GM12878 (cell line): Measurements from ENCODE around the gene MYL3. TPM values are rescaled to one million over a fixed set of nuclear protein-coding genes. Genes with fewer than 3 reads are reported as not detected.

Source experiments
- ATF2 ChIP-seq: IDR thresholded peaks from 2 replicates; pipeline ENCODE4 v1.6.1; 2012; ENCODE audit warnings: low read length, inconsistent platforms
- BHLHE40 ChIP-seq, 2 experiments: fragments of 450-650 bp in 1 of 2; IDR thresholded peaks; 2 replicates each; pipeline ENCODE4 v1.6.1; 2011 to 2017; ENCODE audit warnings: low read depth in 2 of 2, borderline replicate concordance in 1 of 2, improper control_type of control experiment in 1 of 2, low read length in 1 of 2, mild to moderate bottlenecking in 1 of 2
- BRCA1 ChIP-seq: IDR thresholded peaks from 2 replicates; pipeline ENCODE4 v1.6.1; 2011; ENCODE audit warnings: low read depth, low read length, improper control_type of control experiment
- CBX3 ChIP-seq: fragments of 200-600 bp; sonication (generic); IDR thresholded peaks from 2 replicates; pipeline ENCODE4 v1.6.1; 2016; ENCODE audit warnings: low read depth, borderline replicate concordance
- ETV6 ChIP-seq, 2 experiments: fragments of 450-650 bp in 1 of 2; IDR thresholded peaks in 1 of 2; conservative IDR thresholded peaks in 1 of 2; 2 replicates each; pipeline ENCODE4 v1.6.1; 2014; ENCODE audit warnings: antibody characterized with exemption in 1 of 2, borderline replicate concordance in 1 of 2, low read depth in 1 of 2, mild to moderate bottlenecking in 1 of 2, moderate library complexity in 1 of 2
- FOXM1 ChIP-seq: IDR thresholded peaks from 2 replicates; pipeline ENCODE4 v1.6.1; 2012; ENCODE audit warnings: low read depth, mild to moderate bottlenecking, inconsistent platforms, low read length, moderate library complexity
- HDAC6 ChIP-seq: fragments of 200-600 bp; sonication (generic); IDR thresholded peaks from one replicate; pipeline ENCODE4 v1.8.0; 2017; ENCODE audit warnings: antibody characterized with exemption; ENCODE audit not compliant: unreplicated experiment
- MEF2B ChIP-seq: fragments of 450-650 bp; IDR thresholded peaks from 2 replicates; pipeline ENCODE4 v1.6.1; 2018; ENCODE audit warnings: mild to moderate bottlenecking, moderate library complexity; ENCODE audit not compliant: partially characterized antibody, poor library complexity, severe bottlenecking
- MTA2 ChIP-seq: fragments of 450-650 bp; IDR thresholded peaks from 2 replicates; pipeline ENCODE4 v1.6.1; 2016; ENCODE audit warnings: low read depth, mild to moderate bottlenecking, moderate library complexity
- MYB ChIP-seq: fragments of 150-350 bp; IDR thresholded peaks from 2 replicates; pipeline ENCODE4 v1.6.1; 2014; ENCODE audit warnings: mild to moderate bottlenecking, low read depth, low read length, borderline replicate concordance
- NBN ChIP-seq: fragments of 450-650 bp; IDR thresholded peaks from 2 replicates; pipeline ENCODE4 v1.6.1; 2016
- NR2F1 ChIP-seq: fragments of 450-650 bp; conservative IDR thresholded peaks from 2 replicates; pipeline ENCODE4 v1.6.1; 2017; ENCODE audit warnings: mild to moderate bottlenecking
- PAX8 ChIP-seq: fragments of 450-650 bp; IDR thresholded peaks from 2 replicates; pipeline ENCODE4 v1.6.1; 2017; ENCODE audit warnings: mild to moderate bottlenecking, moderate library complexity
- PBX3 ChIP-seq: IDR thresholded peaks from 2 replicates; pipeline ENCODE4 v1.6.1; 2011; ENCODE audit warnings: mild to moderate bottlenecking, low read depth, low read length, moderate library complexity; ENCODE audit not compliant: insufficient replicate concordance
- SRF ChIP-seq, 2 experiments: IDR thresholded peaks; 2 replicates each; pipeline ENCODE4 v1.6.1; 2011; ENCODE audit warnings: low read depth in 2 of 2, low read length in 2 of 2, mild to moderate bottlenecking in 1 of 2, moderate library complexity in 1 of 2
- ZNF24 ChIP-seq: fragments of 450-650 bp; IDR thresholded peaks from 2 replicates; pipeline ENCODE4 v1.6.1; 2017; ENCODE audit warnings: antibody characterized with exemption, mild to moderate bottlenecking
- ZNF384 ChIP-seq: IDR thresholded peaks from 2 replicates; pipeline ENCODE4 v1.6.1; 2012; ENCODE audit warnings: low read depth, mild to moderate bottlenecking, low read length, improper control_type of control experiment, borderline replicate concordance
- polyA plus RNA-seq, 11 experiments: library from polyadenylated mRNA; depleted of rRNA in 4 of 11; unstranded in 6 of 11; stranded (reverse) in 5 of 11; fragments of >200 nt; fragmentation: Nextera tagmentation in 4 of 11; fragmentation: Illumina TruSeq in 1 of 11; extraction: Ambion mirVana in 4 of 11; extraction: Trizol in 1 of 11; gene quantifications; 1 replicate in 1 of 11; 2 replicates in 10 of 11; pipeline versions ENCODE4 v1.2.1 to v1.2.3, GENCODE V29; 2011 to 2016; ENCODE audit warnings: inconsistent platforms in 2 of 11, missing spikeins in 2 of 11, low read depth in 1 of 11
- total RNA-seq, 4 experiments: library from RNA; depleted of rRNA in 3 of 4; stranded (reverse); fragments of >200 nt in 3 of 4; fragmentation: Illumina TruSeq in 1 of 4; extraction: Trizol in 1 of 4; gene quantifications; 2 replicates each; pipeline versions ENCODE4 v1.2.1 to v1.2.3, GENCODE V29; 2013 to 2021
- TF ChIP-seq, protein P1 (sequence below): fragments of 450-650 bp; IDR thresholded peaks from 2 replicates; pipeline ENCODE4 v1.6.1; 2018; ENCODE audit warnings: mild to moderate bottlenecking, low read depth, moderate library complexity; ENCODE audit not compliant: partially characterized antibody
- TF ChIP-seq, protein P2 (sequence below): fragments of 450-650 bp; IDR thresholded peaks from 2 replicates; pipeline ENCODE4 v1.6.1; 2017; ENCODE audit warnings: low read depth, mild to moderate bottlenecking, moderate library complexity
- TF ChIP-seq, protein P3 (sequence below): IDR thresholded peaks from 2 replicates; pipeline ENCODE4 v1.6.1; 2012; ENCODE audit warnings: mild to moderate bottlenecking, low read depth, low read length

Gene MYL3
- total and polyA plus RNA-seq, 10 of the 15 experiments (the other 5 are each of a cell fraction or from before 2014, with no cell fraction given), result 0.40 TPM; not detected in 9

GRCh38 chr3:46895204-46895660 lies 32.0 kb upstream of the MYL3 start (continued):
- TF ChIP-seq NR2F1 (no peak), PBX3 (no peak), MYB (no peak), HDAC6 (no peak), PAX8 (no peak), MEF2B (no peak), ETV6 (conservative IDR thresholded peaks at IDR 0.05 in 1 of 2, IDR thresholded peaks at IDR 0.05 in 1 of 2; ENCODE audit: borderline replicate concordance in 1 of 2, low read depth in 1 of 2) (no peak), BHLHE40 (IDR thresholded peaks at IDR 0.05; ENCODE audit: borderline replicate concordance in 1 of 2, low read depth in 2 of 2, low read length in 1 of 2) (0 out of 4 replicates have a peak, but pooled peaks of 1 of the 2 experiments have one; percentile 13), BRCA1 (no peak), FOXM1 (no peak), NBN (peak; percentile 51; the same call in 1 of the 2 replicates), ATF2 (no peak), MTA2 (no peak), ZNF384 (no peak), SRF (IDR thresholded peaks at IDR 0.05; ENCODE audit: low read depth in 2 of 2, low read length in 2 of 2) (no peak), ZNF24 (no peak), CBX3 (no peak)
- TF ChIP-seq, protein P1, sequence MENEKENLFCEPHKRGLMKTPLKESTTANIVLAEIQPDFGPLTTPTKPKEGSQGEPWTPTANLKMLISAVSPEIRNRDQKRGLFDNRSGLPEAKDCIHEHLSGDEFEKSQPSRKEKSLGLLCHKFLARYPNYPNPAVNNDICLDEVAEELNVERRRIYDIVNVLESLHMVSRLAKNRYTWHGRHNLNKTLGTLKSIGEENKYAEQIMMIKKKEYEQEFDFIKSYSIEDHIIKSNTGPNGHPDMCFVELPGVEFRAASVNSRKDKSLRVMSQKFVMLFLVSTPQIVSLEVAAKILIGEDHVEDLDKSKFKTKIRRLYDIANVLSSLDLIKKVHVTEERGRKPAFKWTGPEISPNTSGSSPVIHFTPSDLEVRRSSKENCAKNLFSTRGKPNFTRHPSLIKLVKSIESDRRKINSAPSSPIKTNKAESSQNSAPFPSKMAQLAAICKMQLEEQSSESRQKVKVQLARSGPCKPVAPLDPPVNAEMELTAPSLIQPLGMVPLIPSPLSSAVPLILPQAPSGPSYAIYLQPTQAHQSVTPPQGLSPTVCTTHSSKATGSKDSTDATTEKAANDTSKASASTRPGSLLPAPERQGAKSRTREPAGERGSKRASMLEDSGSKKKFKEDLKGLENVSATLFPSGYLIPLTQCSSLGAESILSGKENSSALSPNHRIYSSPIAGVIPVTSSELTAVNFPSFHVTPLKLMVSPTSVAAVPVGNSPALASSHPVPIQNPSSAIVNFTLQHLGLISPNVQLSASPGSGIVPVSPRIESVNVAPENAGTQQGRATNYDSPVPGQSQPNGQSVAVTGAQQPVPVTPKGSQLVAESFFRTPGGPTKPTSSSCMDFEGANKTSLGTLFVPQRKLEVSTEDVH, result no peak
- TF ChIP-seq, protein P2, sequence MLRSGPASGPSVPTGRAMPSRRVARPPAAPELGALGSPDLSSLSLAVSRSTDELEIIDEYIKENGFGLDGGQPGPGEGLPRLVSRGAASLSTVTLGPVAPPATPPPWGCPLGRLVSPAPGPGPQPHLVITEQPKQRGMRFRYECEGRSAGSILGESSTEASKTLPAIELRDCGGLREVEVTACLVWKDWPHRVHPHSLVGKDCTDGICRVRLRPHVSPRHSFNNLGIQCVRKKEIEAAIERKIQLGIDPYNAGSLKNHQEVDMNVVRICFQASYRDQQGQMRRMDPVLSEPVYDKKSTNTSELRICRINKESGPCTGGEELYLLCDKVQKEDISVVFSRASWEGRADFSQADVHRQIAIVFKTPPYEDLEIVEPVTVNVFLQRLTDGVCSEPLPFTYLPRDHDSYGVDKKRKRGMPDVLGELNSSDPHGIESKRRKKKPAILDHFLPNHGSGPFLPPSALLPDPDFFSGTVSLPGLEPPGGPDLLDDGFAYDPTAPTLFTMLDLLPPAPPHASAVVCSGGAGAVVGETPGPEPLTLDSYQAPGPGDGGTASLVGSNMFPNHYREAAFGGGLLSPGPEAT, result no peak
- TF ChIP-seq, protein P3, sequence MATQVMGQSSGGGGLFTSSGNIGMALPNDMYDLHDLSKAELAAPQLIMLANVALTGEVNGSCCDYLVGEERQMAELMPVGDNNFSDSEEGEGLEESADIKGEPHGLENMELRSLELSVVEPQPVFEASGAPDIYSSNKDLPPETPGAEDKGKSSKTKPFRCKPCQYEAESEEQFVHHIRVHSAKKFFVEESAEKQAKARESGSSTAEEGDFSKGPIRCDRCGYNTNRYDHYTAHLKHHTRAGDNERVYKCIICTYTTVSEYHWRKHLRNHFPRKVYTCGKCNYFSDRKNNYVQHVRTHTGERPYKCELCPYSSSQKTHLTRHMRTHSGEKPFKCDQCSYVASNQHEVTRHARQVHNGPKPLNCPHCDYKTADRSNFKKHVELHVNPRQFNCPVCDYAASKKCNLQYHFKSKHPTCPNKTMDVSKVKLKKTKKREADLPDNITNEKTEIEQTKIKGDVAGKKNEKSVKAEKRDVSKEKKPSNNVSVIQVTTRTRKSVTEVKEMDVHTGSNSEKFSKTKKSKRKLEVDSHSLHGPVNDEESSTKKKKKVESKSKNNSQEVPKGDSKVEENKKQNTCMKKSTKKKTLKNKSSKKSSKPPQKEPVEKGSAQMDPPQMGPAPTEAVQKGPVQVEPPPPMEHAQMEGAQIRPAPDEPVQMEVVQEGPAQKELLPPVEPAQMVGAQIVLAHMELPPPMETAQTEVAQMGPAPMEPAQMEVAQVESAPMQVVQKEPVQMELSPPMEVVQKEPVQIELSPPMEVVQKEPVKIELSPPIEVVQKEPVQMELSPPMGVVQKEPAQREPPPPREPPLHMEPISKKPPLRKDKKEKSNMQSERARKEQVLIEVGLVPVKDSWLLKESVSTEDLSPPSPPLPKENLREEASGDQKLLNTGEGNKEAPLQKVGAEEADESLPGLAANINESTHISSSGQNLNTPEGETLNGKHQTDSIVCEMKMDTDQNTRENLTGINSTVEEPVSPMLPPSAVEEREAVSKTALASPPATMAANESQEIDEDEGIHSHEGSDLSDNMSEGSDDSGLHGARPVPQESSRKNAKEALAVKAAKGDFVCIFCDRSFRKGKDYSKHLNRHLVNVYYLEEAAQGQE, result no peak
